Left renal pelvis (tissue), 4 donors: ENCODE data around the gene CHRNA7. TPM values are rescaled to one million over a fixed set of nuclear protein-coding genes. Genes with fewer than 3 reads are reported as not detected.

ENCODE experiments used
- DNase-seq, 4 donors: peaks; one replicate each; pipeline ENCODE4 v3.0.0-alpha.2; 2013; ENCODE audit warnings: low read depth in 4 of 4, low spot score in 3 of 4
- polyA plus RNA-seq, 4 donors: library from polyadenylated mRNA; unstranded; fragments of 120-200 nt; gene quantifications; one replicate each; pipeline ENCODE4 v1.2.1, GENCODE V29; 2013; ENCODE audit not compliant: insufficient read length in 4 of 4

CHRNA7 gene
- 10 to 100 TPM in 3 of 4 donors, 1 to 10 TPM in 1; 9.8 to 34.0 (median 13.7) TPM for polyA plus RNA-seq

DNA sequence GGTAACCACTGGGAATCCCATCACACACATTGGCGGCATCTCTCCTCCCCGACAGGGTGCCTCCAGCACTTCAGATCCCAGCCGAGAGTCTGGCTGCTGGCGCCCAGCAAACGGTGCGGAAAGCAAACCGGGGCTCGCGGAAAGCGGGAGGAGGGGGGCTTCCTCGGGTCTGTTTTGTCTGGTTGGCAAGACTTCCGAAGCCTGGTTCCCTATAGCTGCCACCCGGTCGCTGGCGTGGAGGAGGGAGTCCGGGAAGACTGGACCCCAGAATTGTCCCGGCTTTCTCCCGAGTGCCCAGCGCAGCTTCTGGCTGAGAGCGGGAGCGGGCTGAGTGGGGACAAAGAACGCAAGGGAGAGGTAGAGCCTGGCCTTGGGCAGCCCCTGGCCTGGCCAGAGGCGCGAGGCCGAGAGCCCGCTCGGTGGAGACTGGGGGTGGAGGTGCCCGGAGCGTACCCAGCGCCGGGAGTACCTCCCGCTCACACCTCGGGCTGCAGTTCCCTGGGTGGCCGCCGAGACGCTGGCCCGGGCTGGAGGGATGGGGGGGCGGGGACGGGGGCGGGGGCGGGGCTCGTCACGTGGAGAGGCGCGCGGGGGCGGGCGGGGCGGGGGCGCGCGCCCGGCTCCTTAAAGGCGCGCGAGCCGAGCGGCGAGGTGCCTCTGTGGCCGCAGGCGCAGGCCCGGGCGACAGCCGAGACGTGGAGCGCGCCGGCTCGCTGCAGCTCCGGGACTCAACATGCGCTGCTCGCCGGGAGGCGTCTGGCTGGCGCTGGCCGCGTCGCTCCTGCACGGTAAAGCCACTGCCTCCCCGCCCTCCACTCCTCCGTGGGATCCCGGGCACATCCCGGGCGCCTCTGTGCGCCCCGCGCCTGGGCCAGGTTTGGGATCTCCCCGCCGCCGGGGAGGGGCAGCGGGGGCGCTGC is at the start of gene CHRNA7:
Gene CHRNA7 (plus strand): TSS at position 654 of the 920 bp plus-strand sequence. CDS start 80 bp downstream, at position 734.
- peak in 2 of 4 donors; percentile 35 to 45 for DNase-seq

DNA sequence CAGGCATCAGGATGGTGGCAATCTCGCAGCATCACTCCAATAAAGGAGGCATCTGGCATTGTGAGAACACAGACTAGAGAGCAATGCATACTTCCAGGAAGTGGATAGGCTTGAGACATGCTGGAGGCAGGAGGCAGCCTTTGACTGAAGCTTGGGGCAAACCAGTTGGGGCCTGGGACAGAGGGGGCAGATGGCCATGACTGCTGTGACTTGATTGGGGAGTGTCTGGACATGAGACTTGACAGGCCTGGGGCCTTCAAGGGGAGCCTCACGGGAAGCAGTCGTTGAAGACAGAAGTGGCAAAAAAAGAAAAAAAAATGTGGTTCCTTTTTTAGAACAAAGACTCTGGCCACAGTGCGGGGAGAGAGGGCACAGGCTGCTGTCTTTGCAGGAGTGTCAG is 44.7 kb upstream of the CHRNA7 start:
- DNase-seq: no peak

DNA sequence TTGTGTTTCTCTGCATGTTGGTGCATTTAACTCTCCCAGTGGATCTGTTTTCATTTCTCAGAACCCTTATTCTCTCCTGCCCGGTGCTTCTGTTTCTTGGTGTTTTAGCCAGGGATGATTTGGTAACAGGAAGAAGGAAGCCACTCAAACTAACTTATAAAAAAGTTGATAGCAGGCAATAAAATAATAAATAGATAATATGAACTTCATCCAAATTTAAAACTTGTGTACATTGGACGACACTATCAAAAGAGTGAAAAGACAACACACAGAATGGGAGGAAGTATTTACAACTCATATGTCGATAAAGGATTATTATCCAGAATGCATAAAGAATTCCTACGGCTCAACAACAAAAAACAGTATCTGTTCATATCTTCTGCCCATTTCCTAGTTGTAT is 37.3 kb upstream of the CHRNA7 start:
- no peak for DNase-seq

DNA sequence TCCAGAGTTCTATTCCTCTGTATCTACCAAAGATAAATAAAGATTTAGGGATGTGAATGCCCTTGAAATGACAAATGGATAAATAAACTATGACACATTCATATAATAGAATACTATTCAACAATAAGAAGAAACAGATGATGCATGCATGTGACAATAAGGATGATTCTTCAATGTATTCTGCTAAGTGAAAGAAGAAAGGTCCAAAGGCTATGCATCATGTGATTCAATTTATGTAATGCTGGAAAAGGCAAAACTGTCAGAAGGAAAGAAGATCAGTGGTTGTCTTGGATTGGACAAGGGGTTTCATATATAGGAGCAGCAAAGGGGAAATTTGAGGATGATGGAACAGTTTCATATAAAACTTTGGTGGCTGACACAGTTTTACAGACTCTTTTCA is 32.6 kb upstream of the CHRNA7 start:
- no peak for DNase-seq

DNA sequence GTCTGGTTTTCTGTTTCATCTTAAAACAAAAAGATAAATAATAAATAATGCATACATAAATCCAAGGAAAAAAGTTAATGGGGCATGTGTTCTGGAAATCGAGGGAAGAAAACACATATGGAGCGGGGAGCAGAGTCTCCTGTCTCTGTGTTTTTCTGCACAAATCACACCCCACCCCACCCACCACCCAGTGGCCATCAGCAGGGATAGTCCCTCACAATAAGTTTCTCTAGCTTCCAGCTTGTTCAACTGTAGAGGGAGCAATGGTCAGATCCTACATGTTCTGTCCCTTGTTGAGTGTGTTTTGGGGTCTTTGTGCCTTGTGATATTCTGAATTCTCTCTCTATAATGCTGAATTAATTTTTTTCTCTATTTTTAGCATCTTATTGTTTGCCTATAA is 26.8 kb upstream of the CHRNA7 start:
- no peak for DNase-seq

DNA sequence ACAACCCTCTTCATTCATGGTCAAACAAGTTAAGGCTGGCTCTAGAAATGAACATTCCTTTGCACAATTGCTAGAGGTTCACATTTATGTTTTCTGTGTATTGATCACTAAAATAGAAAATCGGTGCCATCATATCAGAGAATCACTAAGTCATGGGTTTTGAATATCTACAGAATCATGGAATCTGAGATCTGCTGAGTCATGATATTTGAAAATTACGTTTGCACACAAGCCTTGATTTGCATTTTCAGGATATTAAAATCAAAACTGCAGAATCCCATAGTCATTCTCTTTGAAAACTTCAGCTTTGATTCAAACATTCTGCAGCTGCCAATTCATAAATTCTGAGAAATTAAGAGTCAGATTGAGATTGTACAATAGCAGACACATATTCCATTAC is 26.1 kb upstream of the CHRNA7 start:
- no peak for DNase-seq

DNA sequence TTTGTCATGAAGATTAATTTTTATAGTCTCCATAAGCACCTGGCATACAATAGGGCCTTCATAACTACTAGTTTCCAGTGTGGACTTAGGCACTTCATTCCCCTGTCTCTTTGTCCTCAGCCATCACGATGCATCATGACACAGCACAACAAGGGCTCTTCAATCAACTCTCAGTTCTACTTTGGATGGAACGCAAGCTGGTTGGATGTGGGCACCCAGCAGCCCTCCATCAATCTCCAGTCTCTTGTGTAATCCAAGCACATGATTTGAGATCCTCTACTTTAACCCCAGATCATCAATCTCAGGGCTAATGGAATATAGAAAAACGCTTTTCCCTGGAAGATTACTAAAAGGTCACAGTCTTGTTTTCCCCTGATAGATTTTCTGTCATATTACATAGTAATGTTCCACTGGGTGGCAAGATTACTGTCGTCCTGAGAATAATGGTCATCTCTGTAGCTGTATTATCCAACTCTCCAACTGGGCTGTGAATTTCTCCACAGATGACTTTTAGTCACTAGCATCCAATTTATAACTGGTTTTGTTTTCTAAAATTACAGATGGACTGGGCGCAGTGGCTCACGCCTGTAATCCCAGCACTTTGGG is 22.9 kb upstream of the CHRNA7 start:
- no peak for DNase-seq

DNA sequence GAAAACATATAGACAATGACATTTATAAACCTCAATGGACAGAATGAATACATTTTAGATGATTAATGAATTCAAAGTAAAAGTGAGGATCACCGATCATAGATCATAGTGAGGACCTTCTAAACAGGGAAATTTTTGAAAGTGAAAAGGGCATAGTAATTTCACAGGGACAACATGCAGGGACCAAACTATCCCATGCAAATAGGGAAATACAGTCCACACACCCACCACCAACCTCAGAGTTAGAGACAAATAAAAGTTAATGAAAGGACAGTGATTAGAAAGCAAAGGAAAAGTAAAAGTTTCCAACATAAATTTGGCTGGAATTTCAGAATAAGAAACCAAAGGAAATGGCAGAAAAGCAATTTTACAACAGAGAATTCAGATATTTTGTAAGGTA is 15.4 kb upstream of the CHRNA7 start:
- no peak for DNase-seq

DNA sequence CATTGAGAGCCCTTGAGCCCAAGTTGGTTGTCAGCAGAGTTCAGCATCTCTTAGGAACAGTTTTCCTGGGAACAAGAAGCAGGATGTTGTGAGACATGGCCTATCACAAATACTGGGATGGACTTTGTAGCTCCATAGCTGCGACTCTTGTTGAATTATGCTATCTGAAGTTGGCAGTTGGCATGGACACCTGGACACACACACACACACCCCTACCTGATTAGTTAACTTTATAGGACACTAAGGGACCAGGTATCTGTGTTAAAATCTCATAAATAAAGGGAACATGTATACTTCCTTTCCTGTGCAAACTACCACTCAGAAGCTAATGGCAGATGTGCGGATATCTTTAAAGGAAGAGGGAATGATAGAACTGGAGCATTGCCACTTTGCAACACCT is 10.2 kb upstream of the CHRNA7 start:
- no peak for DNase-seq

DNA sequence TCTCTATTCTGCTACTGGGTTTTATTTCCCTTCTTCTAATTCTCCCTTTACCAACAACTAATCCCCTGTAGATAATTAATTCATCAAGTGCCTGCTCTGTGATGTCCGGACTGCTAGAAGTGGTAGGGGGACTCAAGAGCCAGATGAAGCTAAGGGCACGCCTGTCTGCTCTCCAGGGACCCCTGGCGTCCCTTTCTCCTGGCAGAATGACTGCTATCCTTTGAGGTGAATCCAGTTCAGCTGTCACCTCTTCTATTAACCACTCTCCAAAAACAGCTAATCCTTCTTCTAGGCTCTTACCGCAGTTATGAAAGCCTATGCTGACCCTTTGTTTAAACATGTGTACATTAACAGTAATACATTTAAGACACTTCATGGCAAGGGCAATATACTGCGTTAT is 1.4 kb upstream of the CHRNA7 start:
- DNase-seq: peak in 1 of 4 donors; percentile 11

DNA sequence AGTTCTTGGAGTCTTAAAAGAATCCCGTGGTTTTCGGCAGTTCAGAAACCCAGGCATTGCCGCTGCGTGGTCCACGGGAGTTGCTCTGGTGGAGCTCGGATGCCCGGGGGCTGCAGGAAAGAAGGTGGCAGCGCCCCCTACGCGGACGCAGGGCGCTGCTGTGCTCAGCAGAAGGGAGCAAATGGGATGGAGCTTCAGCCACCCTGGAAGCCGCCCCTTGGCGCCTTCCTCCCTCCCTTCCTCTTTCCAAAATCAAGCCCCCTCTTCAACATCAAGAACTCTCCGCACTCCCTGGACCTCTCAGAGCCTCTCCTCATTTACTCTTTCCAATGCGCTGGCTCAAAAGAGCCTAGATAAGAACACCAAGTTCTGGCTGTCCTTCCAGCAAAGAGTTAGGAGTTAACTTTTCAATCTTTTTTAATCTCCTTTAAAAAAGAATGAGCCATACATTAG is 880 bp upstream of the CHRNA7 start:
- peak in 2 of 4 donors; percentile 31 to 52 for DNase-seq

DNA sequence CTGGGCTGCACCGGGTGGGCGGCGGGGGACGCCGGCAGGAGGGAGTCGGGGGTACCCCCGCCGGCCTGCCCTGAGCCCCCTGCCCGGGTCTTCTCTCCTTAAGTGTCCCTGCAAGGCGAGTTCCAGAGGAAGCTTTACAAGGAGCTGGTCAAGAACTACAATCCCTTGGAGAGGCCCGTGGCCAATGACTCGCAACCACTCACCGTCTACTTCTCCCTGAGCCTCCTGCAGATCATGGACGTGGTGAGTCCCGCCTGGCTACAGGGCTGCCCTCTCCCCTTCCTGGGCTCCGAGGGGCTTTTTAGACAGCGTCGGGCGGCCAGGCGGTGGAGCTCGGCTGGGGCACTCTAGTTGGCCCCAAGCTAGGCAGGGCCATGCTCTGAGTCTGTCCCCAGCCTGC is 480 bp downstream of the CHRNA7 start:
- peak in 1 of 4 donors; percentile 12 for DNase-seq

DNA sequence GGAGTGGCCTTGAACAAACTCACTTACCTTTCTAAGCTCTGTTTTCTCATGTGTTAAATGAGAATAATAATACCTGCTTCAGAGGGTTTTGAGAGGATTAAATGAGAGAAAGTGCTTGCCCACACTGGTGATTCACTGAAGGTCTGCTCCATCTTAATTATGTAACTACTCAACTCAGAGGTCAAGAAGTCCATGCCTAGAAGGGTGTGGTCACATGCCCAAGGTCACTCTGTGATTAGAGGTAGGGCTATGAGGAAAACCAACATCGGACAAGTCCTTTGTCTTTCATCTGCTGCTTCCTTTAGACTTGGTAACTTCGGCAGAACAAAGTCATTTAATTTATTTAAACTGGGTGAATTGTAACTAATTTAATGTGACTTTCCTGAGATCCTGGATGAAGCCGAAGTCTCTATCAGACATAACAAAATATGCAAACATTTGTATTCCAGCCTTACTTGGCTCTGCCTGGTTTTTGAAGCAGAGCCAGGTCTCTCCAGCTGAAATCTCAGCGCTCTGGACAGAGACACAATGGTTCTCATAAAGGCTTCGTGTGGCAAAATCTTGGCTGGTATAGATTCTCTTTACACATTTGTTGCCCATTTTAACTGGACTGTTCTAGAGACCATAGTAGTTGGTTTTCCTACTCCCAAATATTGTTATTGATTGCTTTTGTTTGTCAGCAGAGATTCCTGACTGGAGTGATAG is 3.0 kb downstream of the CHRNA7 start:
- no peak for DNase-seq

DNA sequence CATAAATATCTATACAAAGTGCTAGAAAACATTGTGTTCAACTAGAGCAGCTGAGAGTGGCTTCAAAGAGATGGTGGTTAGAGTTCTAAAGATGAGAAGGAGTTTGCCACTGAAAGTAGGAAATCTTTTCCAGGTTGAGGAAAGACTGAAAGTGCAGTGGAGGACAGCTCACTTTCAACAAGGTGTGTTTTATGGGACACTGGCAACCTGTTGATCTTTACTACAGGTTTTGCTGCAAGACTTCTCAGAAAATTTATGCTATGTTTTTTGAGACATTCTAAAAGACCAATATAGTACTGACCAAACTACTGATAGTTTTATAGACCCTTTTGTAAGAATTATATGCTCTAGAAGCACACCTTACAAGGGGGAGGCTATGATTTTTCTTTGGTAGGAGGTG is 3.8 kb downstream of the CHRNA7 start:
- no peak for DNase-seq

DNA sequence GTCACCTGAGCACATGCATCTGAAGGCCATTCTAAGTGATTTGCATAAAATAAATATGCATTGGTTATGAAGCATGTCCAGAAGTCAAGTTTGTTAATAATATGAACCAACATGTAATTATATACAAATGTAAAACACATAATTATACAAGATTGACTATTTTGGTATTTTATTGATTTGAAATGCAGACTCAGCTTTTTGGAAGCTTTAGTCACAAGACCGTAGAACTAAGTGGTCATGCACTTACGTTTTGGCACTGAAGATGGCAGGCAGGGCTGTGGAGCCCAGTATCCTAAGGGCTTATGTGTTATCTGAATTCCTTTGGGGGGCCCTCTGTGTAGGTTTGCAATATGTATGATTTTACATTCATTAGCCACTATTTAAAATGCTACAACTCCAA is 5.0 kb downstream of the CHRNA7 start:
- no peak for DNase-seq

DNA sequence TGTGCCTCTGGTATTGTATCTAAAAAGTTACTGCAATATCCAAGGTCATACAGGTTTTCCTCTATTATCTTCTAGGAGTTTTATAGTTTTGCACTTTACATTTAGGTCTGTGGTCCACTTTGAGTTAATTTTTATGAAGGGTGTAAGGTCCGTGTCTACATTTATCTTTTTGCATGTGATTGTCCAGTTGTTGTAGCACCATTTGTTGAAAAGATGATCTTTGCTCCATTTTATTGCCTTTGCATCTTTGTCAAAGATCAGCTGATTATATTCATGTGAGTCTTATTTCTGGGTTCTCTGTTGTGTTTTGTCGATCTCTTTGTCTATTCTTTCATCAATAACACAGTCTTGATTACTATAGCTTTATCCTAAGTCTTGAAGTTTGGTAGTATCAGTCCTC is 6.7 kb downstream of the CHRNA7 start:
- no peak for DNase-seq

DNA sequence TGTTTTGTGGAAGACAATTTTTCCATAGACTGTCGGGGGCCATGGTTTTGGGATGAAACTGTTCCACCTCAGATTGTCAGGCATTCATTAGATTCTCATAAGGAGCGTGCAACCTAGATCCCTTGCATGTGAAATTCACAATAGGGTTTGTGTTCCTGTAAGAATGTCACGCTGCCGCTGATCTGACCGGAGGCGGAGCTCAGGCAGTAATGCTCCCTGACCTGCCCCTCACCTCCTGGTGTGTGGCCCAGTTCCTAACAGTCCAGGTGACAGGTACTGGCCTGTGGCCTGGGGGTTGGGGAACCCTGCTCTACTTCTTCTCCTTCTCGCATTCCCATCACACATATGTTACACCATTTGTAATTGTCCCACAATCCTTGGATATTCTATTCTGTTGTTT is 11.0 kb downstream of the CHRNA7 start:
- no peak for DNase-seq

DNA sequence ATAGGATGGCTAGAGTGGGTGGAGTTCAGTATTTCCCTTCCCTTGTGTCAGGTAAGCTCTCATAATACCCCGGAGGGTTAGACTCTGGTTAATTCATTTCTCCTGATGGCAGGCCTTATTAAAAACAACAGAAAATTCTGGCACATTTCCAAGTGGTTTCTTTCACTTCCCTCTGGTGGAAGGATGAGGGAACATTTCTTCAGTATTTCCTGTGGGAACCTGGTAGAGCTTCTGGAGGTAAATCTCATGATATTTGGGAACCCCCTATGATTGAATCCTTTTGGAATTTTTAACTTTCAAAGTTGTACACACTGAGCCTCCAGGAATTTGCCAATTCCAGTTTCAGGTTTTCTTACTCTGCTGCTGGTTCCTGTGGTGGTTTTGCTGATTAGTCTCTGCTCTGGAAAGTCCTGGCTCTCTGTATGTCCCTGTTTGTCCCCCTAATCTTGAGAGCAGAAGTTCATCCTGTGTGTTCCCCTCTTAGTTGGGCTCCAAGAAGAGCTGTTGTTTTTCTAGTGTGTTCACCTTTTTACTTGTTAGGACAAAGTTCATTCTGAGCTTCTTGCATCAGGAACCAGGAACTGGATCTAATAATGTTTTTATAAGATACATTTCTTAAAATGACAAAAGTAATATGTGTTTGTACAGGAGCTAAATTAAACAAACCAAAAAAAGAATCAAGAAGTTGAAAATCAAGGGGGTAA is 12.1 kb downstream of the CHRNA7 start:
- no peak for DNase-seq

DNA sequence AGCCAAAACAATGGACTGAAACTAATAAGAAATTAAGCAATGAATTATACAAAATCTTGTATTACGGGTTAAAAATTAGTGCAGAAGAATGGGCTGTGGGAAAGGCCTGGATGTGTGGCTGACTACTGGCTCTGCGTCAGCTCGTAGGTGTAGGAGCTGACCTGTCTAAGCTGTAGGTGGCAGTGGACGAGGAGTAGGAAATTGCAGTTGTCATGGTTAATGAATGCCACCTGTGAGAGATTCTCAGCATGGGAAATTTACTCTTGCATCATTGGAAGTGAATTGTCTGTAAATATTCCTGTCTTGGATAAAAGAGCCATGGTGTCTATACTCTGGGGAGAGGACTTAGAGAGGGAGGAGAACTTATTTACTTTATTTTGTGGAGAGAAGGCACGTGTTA is 23.4 kb downstream of the CHRNA7 start:
- DNase-seq: peak in 1 of 4 donors; percentile 29

DNA sequence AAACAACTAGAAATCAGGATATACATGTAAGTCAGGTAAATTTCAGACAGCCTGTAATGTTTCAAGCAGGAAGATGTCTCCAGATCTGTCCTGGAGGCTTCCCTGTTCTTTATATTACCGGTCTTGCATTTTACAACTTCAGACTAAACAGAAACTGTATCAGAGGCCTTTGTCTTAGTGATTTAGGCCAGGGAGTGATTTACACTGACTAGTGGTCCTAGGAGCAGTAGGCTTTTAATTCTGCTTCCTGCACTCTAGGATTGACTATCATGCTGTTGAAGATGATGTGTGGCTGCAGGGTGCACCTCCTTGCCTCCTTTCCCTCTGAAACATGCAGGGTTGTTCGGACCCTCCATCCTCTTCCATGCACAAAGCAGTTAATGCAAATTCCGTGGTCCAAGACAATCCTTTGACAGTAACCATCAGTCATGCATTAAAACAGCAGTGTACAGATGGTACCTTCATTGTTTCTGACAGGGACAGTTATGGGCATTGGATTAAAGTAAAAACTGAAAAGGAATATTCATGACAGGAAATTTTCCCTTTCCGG is 27.6 kb downstream of the CHRNA7 start:
- no peak for DNase-seq
